Effector memory CD8-positive, alpha-beta T cell (primary cell): Measurements from ENCODE around the gene FBXO40.

Experiments used
- ATAC-seq: fragments of 150-1000 bp; cut with Tn5 transposase; replicated peaks from 2 replicates; pipeline ENCODE4 v1.10.0; 2021; ENCODE audit warnings: mild to moderate bottlenecking, moderate library complexity
- DNase-seq, 3 experiments: peaks; one replicate each; pipeline ENCODE4 v3.0.0; 2021
- H3K27ac Mint-ChIP-seq, 2 donors: one replicate each; pipeline ENCODE4 v1.8.0; 2022; ENCODE audit warnings: mild to moderate bottlenecking in 2 of 2, mixed read lengths in 2 of 2, moderate library complexity in 2 of 2
- H3K27me3 Mint-ChIP-seq, 2 donors: one replicate each; pipeline ENCODE4 v1.8.0; 2022; ENCODE audit warnings: mixed read lengths in 2 of 2
- H3K36me3 Mint-ChIP-seq: one replicate; pipeline ENCODE4 v1.8.0; 2022; ENCODE audit warnings: mild to moderate bottlenecking, moderate library complexity, mixed read lengths; ENCODE audit not compliant: insufficient read depth
- H3K4me1 Mint-ChIP-seq, 2 donors: one replicate each; pipeline ENCODE4 v1.8.0; 2022; ENCODE audit warnings: low read depth in 2 of 2, mixed read lengths in 2 of 2
- H3K4me3 Mint-ChIP-seq, 2 donors: one replicate each; pipeline ENCODE4 v1.8.0; 2022; ENCODE audit warnings: mild to moderate bottlenecking in 2 of 2, mixed read lengths in 2 of 2, moderate library complexity in 2 of 2
- H3K9me3 Mint-ChIP-seq, 2 donors: one replicate each; pipeline ENCODE4 v1.8.0; 2022; ENCODE audit warnings: mixed read lengths in 2 of 2

The FBXO40 gene

DNA sequence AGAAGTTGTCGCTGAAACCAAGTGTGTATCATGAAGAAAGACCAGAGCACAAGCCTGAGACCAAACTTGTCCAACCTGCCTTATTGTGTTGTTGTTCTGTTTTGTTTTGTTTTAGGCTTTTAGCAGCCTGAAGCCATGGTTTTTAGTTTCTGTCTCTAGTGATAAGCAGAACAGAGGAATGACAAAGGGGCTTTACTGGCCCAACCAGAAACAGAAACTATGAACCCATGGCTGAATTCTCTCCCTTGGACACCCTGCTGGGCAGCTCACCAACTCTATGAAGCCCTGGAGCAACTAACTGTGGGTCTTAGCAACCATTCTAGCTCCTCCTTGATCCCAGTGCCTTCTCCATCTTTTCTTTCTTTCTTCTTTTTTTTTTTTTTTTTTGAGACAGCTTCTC lies 37.2 kb downstream of the FBXO40 start:
- no peaks in the 10 kb centered on the region for H3K9me3 Mint-ChIP-seq
- H3K36me3 Mint-ChIP-seq: peaks cover 63% of the 10 kb centered on the region
- no peak for ATAC-seq
- H3K4me1 Mint-ChIP-seq: peaks cover 3% of the 10 kb centered on the region in 2 donors
- no peaks in the 10 kb centered on the region for H3K27me3 Mint-ChIP-seq
- DNase-seq: no peak
- no peak overlapping the region for H3K4me3 Mint-ChIP-seq
- H3K27ac Mint-ChIP-seq: peak overlapping the region; percentile 80 to 84

DNA sequence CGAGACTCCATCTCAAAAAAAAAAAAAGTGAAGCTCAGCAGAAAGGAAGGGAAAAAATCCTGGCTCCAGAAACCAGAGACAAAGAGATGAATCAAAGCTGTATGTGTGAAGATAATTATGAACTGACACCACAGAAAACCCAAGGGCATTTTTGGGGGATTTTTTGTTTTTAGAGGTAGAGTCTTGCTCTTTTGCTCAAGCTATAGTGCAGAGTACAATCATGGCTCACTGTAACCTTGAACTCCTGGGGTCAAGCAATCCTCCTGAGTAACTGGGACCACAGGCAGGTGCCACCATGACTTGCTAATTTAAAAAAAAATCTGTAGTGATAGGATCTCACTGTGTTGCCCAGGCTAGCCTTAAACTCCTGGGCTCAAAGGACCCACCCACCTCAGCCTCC lies 44.7 kb downstream of the FBXO40 start:
- DNase-seq (no peak), ATAC-seq (no peak)
- Mint-ChIP-seq H3K9me3 (no peaks in the 10 kb centered on the region), H3K27me3 (no peaks in the 10 kb centered on the region), H3K4me1 (peaks cover 2 to 26% of the 10 kb centered on the region in 2 donors), H3K36me3 (peaks cover 98% of the 10 kb centered on the region), H3K4me3 (no peak overlapping the region), H3K27ac (peak overlapping the region in 1 of 2 donors; percentile 87)

DNA sequence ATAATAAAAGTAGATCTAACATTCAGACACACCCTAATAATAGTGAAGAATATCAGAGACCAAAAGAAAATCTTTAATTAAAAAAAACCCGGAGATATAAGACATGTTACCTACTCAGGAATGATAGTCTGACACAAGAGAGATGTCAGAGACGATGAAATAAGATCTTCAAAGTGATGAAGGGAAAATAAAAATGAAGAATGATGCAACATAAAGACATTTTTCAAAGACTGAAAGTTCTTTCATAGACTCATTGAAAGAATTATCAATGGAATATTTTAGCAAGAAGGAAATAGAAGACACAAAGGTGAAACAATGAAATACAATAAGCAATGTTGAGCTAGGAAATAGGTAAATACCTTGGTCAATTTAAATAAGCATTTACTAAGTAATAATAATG lies 47.9 kb downstream of the FBXO40 start:
- Mint-ChIP-seq H3K4me1 (peaks cover 0 to 26% of the 10 kb centered on the region in 2 donors), H3K4me3 (no peak overlapping the region), H3K36me3 (peaks cover 93% of the 10 kb centered on the region), H3K27me3 (no peaks in the 10 kb centered on the region), H3K9me3 (no peaks in the 10 kb centered on the region), H3K27ac (peak overlapping the region; percentile 24 to 92)
- DNase-seq (no peak), ATAC-seq (no peak)

DNA sequence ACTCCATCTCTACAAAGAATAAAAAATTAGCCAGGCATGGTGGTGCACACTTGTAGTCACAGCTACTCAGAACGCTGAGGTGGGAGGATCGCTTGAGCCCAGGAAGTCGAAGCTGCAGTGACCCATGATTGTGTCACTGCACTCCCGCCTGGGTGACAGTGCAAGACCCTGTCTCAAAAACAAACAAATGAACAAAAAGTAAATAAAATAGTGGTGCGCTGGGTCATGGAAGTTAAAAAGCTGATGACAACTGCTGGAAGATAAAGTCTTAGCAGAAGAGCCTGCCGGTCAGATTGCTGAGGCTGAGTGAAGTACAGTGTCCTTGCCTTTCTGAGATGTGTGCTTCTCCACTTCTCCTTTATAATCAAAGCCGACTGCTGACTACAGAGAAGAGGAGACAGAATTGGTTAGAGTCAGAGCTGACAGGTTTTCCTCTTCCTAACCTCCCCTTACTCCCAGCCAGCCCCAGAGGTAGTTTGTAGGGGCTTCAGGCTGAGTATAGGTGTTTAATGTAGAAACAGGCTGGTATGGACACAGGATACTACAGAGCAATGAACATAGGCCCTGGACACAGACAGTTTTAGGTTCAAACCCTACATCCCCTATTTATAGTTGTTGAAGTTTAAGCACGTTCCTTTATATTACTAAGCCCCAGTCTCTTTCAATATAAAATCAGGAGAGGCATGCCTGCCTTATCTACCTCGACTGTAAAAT lies 49.6 kb downstream of the FBXO40 start:
- no peak for ATAC-seq
- H3K9me3 Mint-ChIP-seq: no peaks in the 10 kb centered on the region
- H3K27ac Mint-ChIP-seq: peak overlapping the region in 1 of 2 donors; percentile 19
- peaks cover 81% of the 10 kb centered on the region for H3K36me3 Mint-ChIP-seq
- no peak overlapping the region for H3K4me3 Mint-ChIP-seq
- no peaks in the 10 kb centered on the region for H3K27me3 Mint-ChIP-seq
- H3K4me1 Mint-ChIP-seq: peaks cover 5 to 33% of the 10 kb centered on the region in 2 donors
- no peak for DNase-seq

DNA sequence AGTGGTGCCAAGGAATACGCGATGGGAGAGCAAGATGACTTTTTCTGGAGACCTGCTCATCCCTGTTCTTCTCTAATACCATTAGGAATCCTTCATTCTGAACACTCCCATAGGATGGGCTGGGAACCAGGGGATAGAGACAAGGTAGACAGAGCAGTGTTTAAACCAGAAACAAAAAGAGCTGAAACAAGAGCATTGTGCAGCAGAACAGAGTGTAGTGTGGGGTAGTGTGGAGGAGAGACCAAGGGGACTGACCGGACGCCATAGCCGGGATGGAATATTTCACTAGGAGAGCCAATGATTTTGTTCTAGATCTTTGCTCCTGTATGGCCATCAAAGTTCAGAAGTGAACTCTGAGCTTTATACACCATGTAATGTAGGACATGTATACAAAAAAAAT lies 51.9 kb downstream of the FBXO40 start:
- no peaks in the 10 kb centered on the region for H3K27me3 Mint-ChIP-seq
- no peak for DNase-seq
- H3K36me3 Mint-ChIP-seq: peaks cover 76% of the 10 kb centered on the region
- H3K4me3 Mint-ChIP-seq: no peak overlapping the region
- H3K4me1 Mint-ChIP-seq: peaks cover 5 to 32% of the 10 kb centered on the region in 2 donors
- no peaks in the 10 kb centered on the region for H3K9me3 Mint-ChIP-seq
- H3K27ac Mint-ChIP-seq: peak overlapping the region; percentile 2 to 44
- ATAC-seq: no peak

DNA sequence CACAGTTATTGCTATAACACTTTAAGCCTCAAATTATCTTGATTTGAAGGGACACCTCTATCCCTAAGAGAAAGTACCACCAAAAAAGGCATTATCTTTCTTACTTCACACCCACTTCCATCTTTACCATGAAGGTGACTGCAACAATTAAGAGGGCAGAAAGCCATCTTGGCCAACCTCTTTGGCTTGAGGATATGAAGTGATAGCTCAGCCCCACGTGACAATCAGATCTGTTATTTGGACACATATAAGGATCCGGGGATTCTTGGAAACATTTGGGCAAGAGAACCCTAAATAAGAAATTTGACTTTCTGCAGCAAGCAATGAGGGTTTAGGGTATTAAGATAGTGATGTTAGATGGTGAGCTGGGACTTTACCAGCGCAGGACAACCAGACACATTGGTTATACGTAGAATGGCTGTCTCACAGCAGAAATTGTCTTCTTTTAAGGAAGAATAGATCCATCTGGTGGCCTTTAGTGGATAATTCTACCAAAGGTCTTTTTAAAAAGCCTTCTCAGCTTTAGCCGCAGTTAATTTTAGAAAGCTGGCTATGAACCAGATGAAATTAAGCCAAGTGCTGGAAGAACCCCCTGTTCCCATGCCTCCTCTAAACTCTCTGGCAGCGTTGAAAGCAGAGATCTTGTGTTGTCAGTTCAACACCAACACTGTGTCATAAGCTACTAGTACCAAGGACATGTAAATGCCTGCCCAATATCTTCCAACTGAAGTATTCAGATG lies 55.2 kb downstream of the FBXO40 start:
- Mint-ChIP-seq H3K4me1 (peaks cover 21 to 43% of the 10 kb centered on the region in 2 donors), H3K36me3 (peaks cover 74% of the 10 kb centered on the region), H3K27ac (peak overlapping the region in 1 of 2 donors; percentile 75), H3K9me3 (no peaks in the 10 kb centered on the region), H3K27me3 (no peaks in the 10 kb centered on the region), H3K4me3 (no peak overlapping the region)
- no peak for ATAC-seq
- no peak for DNase-seq

DNA sequence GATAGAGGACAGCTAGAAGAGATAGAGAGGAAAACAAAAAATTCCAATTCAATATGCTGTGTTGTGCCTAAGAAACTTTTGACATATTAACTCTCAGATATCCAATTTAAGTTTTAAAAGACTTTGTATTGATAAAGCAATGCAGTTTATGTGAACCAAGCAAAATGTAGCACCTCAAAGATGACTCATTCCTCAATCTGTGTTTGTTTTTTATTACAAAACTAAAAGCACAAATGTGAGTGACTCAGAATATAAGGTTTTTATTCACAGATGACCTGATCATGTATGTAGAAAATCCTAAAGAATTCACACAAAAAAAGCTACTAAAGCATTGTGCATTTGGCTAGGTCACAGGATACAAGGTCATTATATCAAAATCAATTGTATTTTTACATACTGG lies 56.5 kb downstream of the FBXO40 start:
- H3K36me3 Mint-ChIP-seq: peaks cover 70% of the 10 kb centered on the region
- DNase-seq (no peak), ATAC-seq (no peak)
- H3K27me3 Mint-ChIP-seq: no peaks in the 10 kb centered on the region
- no peaks in the 10 kb centered on the region for H3K9me3 Mint-ChIP-seq
- H3K4me1 Mint-ChIP-seq: peaks cover 26 to 55% of the 10 kb centered on the region in 2 donors
- H3K4me3 Mint-ChIP-seq: peak overlapping the region in 1 of 2 donors; percentile 40
- H3K27ac Mint-ChIP-seq: peak overlapping the region; percentile 77 to 84

DNA sequence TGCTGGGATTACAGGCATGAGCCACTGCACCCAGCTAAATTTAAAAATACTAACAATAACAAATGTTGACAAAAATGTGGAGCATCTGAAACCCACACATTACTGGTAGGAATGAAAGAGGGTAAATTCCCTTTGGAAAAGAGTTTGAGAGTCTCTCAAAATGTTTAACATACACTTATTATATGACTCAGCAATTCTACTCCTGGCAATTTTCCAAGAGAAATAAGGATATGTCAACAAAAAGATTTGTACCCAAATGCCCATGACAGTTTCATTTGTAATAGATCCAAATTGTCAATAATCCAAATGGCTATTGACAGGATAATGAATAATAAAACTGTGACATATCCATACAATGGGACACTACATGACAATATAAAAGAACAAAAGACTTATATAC lies 58.5 kb downstream of the FBXO40 start:
- Mint-ChIP-seq H3K36me3 (peaks cover 81% of the 10 kb centered on the region), H3K27me3 (no peaks in the 10 kb centered on the region), H3K9me3 (no peaks in the 10 kb centered on the region), H3K4me3 (peak overlapping the region in 1 of 2 donors; percentile 35), H3K4me1 (peaks cover 38 to 63% of the 10 kb centered on the region in 2 donors), H3K27ac (peak overlapping the region; percentile 77 to 84)
- ATAC-seq (no peak), DNase-seq (no peak)

DNA sequence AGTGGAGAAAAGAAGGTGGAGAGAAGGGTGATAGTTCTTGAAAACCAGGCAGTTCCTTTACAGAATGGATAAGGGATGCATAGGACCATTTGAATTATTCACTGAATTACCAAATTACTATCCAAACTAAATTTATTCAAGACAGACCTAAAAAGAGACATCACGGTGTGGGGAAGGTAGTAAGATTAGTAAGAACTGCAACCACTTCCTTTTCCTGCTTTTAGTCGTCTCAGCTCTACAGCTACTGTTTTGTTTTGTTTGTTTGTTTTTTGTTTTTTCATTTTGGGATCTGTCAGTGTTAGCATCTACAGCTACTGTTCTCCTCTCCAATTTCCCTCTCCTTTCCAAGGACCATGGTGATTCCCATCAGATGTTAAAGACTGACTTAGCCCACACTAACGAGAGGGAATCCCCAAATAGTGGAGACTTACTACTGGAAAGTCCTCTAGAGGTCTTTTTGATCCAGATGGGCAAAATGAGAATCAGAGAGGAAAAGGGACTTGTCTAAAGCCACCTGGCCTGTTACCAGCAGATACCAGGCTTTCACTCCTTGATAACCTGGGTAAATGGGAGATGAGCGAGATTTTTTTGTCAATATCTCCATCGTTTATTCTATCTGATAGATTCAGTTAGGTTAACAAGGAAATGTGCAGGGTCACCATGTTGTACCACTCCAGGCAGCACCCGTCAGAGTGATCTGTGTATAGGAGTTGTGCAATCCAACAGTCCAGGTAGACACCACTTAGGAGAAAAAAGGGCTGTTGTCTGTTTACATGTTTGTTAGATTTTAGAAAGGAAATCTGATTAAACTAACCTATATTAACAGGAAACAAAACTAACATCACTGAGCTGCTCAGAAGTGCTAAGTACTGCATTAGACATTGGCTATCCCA lies 61.6 kb downstream of the FBXO40 start:
- H3K4me1 Mint-ChIP-seq: peaks cover 59 to 78% of the 10 kb centered on the region in 2 donors
- no peaks in the 10 kb centered on the region for H3K27me3 Mint-ChIP-seq
- H3K9me3 Mint-ChIP-seq: no peaks in the 10 kb centered on the region
- ATAC-seq (peak; percentile 90), DNase-seq (no peak)
- peak overlapping the region; percentile 40 to 55 for H3K4me3 Mint-ChIP-seq
- peak overlapping the region; percentile 56 to 99 for H3K27ac Mint-ChIP-seq
- H3K36me3 Mint-ChIP-seq: peaks cover 85% of the 10 kb centered on the region

DNA sequence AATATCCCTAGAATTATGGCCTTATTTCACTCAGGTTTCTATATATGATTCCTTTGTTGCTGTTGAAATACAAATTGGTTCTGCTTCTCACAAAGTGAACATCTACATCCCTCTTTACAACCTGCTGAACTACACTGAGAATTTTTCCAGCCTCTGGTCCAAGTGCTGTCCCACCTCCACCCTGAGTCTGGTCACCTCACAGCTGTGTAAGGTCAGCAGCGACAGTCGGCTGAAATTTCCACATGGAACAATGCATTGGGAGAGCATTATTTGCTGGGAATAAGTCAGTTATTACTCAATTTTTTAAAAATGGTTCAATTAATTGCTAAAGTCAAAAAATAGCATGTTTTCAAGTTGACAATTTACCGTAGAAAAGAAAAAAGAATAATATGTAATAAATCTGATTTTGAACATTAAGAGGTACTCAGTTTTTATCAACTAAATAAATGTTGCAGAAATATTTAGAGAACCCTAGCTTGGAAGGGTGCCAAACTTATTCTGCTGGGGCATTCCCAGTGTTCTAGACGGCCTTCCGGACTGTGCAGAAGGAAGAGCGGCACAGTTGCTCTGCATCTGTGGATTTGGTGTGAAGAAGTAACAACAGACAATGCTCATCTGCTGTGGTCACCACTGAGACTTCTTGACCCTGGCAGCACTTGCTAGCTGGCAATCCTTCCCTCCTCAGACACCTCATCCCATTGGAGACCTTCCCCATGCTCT lies 65.7 kb downstream of the FBXO40 start:
- Mint-ChIP-seq H3K27ac (peak overlapping the region; percentile 98 to 99), H3K9me3 (peaks cover 0 to 3% of the 10 kb centered on the region in 2 donors), H3K36me3 (peaks cover 62% of the 10 kb centered on the region), H3K4me1 (peaks cover 59 to 67% of the 10 kb centered on the region in 2 donors), H3K27me3 (no peaks in the 10 kb centered on the region), H3K4me3 (peak overlapping the region; percentile 87 to 88)
- ATAC-seq (no peak), DNase-seq (no peak)

DNA sequence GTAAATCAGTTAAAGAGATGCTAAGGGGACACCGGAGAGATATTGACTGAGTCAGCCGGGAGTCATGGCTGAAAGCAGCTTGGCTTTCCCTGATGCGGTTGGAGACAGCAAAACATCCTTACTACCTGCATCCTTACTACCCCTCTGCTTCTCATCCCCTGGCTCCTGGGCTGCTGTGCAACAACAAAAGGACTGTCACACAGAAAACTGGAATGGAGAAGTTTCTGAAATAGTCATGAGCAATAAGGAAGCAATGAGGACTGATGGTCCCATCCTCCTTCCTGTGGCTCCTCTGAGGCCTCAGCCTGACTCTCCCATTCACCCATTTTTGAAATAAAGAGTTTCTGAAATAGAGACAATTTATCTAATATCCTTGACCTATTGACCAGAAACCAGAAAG lies 66.4 kb downstream of the FBXO40 start:
- Mint-ChIP-seq H3K27me3 (no peaks in the 10 kb centered on the region), H3K9me3 (peaks cover 0 to 3% of the 10 kb centered on the region in 2 donors), H3K4me1 (peaks cover 55 to 60% of the 10 kb centered on the region in 2 donors), H3K4me3 (peak overlapping the region; percentile 87 to 88), H3K27ac (peak overlapping the region; percentile 98 to 99), H3K36me3 (peaks cover 57% of the 10 kb centered on the region)
- DNase-seq (no peak), ATAC-seq (no peak)

DNA sequence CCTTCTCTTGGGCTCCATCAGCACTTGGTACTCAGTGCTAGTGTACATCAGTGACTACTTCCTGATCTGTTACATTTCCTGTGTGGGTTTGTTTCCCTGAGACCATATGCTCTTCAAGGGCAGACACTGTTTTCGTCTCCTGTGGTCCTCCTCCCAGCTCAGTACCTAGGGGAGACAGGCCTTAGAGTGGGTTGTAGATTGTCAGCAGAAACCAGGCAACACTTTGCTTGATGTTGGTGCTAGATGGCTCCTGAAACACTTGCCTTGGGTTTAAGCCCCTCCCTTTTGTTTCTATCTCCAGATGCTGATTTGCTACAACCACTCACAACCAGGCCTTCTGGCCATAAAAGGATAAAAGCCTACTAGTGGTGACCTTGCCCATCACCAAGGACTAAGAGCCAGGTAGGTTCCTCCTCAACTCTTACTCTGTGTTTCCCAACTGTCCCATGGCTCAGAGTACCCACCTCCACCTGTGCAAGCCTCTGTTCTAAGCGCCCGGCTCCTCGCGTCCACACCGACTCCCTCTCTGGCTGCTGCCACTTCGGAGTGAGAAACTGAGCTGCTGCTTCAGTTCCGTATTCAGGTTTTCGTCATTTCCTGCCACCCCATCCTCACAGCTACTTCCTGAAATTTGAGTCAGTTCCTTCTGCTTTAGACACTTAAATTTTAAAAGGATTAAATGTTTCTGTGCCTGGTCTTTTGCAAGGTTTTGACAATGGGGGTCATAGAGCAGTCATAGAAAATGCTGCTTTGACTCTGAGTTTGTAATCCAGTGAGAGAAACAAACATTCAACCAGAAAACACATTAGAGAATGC lies 67.4 kb downstream of the FBXO40 start, which contains the start of gene HCLS1:
HCLS1 (minus strand) TSS at position 548 of the 816 bp plus-strand sequence. CDS start 2,556 bp downstream, outside the sequence.
- no peaks in the 10 kb centered on the region for H3K27me3 Mint-ChIP-seq
- peaks cover 49 to 56% of the 10 kb centered on the region in 2 donors for H3K4me1 Mint-ChIP-seq
- peaks cover 48% of the 10 kb centered on the region for H3K36me3 Mint-ChIP-seq
- H3K27ac Mint-ChIP-seq: peak within 1 kb of the TSS; percentile 98 to 99
- H3K4me3 Mint-ChIP-seq: peak within 1 kb of the TSS; percentile 87 to 88
- peaks cover 0 to 3% of the 10 kb centered on the region in 2 donors for H3K9me3 Mint-ChIP-seq
- ATAC-seq (peak; percentile 81), DNase-seq (peak; percentile 59 to 76 (median 63))
